ENCODE data around the gene PPP1R14D. TPM values are rescaled to one million over a fixed set of nuclear protein-coding genes. Genes with fewer than 3 reads are reported as not detected.

The PPP1R14D gene
- total RNA-seq, 1 experiment from 2014 or later = not detected

DNA sequence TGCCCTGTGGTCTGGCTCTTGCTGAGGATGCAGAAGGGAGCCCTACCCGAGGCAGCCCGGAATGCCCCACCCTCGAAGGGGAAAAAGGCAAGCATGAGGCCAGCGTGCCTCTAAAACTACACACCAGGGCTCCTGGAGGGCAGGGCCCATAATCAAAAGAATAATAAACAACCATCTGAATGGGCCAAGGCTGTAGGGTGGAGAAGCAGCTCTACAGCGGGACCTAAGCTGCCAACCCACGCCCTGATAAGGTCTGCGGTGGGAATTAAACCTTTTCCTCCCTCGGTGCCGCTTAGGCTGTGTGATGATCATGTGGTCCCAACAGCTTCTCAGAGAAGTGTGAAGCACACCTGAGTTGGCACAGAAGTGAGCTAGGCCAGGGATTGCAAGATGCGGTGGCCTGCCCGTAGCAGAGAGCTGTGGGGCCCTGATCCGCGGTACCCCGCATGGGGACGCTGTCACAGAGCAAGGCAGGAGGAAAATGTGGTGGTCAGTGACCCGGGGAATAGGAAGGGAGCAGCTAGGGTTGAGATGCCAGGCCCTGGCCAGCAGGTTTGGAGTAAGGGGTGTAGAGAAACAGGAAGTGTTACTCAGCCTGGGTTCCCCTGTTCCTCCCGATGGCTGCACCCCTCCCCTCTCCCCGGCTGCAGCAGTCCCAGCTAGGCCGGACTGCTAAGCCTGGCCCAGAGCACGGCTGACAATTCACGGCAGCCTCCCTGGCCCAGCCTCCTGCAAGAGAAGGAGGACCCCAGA is 59.8 kb downstream of the PPP1R14D start:
- ChIA-PET POLR2A (no interaction called here), CTCF (interaction anchor here (1.2 kb wide), 1 partner anchor 123 kb away, joined by 3 read pairs; no protein-coding TSS in a partner anchor), RAD21 (ENCODE audit: low non-redundant PET in 1 of 2, low total read pairs in 2 of 2, uncharacterized antibody in 2 of 2, unreplicated experiment in 2 of 2) (no interaction called here)
- Histone ChIP-seq H3K9me2 (ENCODE audit: insufficient read depth) (no peaks in the 10 kb centered on the region), H3K9me3 (ENCODE audit: control insufficient read depth in 1 of 2, insufficient read depth in 1 of 2, low read depth in 1 of 2, low read length in 2 of 2) (no peaks in the 10 kb centered on the region), H3K27me3 (ENCODE audit: insufficient read depth, low read length) (no peaks in the 10 kb centered on the region), H3K36me3 (ENCODE audit: control insufficient read depth in 1 of 2, insufficient read depth in 2 of 2, low read length in 2 of 2) (no peaks in the 10 kb centered on the region; a peak in 1 of 4 replicates), H3K4me2 (ENCODE audit: low read length) (peak overlapping the region; percentile 52), H3K4me1 (ENCODE audit: control insufficient read depth in 1 of 2, insufficient read depth in 2 of 2, low read length in 2 of 2) (peaks cover 20 to 62% of the 10 kb centered on the region in 2 experiments), H4K20me1 (ENCODE audit: insufficient read depth) (no peaks in the 10 kb centered on the region), H2AFZ (ENCODE audit: low read depth, low read length, poor library complexity, severe bottlenecking) (no peak overlapping the region), H3K9ac (ENCODE audit: low read length) (peak overlapping the region; percentile 35; the same call in 1 of the 2 replicates), H3K27ac (ENCODE audit: low read depth, low read length) (peak overlapping the region; percentile 49; the same call in 1 of the 2 replicates), H3K4me3 (replicated peaks in 1 of 2; ENCODE audit: low read depth in 1 of 2, low read length in 2 of 2) (no peak overlapping the region), H3K79me2 (ENCODE audit: insufficient read depth, low read length) (no peaks in the 10 kb centered on the region)
- no peak for TF ChIP-seq ZNF274 (IDR thresholded peaks at IDR 0.05; ENCODE audit: low read depth, low read length)
- TF ChIP-seq EZH2phosphoT487 (IDR thresholded peaks at IDR 0.05; ENCODE audit: borderline replicate concordance) = no peak
- no peak for TF ChIP-seq ZFX (IDR thresholded peaks at IDR 0.05)
- TF ChIP-seq FOSL1 (IDR thresholded peaks at IDR 0.05; ENCODE audit: low read depth) = no peak
- DNase-seq (ENCODE audit: low read depth, low spot score) (no peak), ATAC-seq (no peak)
- BruUV-seq (replicated peaks) = no TSS peak
- intact Hi-C loops (cut with micrococcal nuclease) = no loop called here

DNA sequence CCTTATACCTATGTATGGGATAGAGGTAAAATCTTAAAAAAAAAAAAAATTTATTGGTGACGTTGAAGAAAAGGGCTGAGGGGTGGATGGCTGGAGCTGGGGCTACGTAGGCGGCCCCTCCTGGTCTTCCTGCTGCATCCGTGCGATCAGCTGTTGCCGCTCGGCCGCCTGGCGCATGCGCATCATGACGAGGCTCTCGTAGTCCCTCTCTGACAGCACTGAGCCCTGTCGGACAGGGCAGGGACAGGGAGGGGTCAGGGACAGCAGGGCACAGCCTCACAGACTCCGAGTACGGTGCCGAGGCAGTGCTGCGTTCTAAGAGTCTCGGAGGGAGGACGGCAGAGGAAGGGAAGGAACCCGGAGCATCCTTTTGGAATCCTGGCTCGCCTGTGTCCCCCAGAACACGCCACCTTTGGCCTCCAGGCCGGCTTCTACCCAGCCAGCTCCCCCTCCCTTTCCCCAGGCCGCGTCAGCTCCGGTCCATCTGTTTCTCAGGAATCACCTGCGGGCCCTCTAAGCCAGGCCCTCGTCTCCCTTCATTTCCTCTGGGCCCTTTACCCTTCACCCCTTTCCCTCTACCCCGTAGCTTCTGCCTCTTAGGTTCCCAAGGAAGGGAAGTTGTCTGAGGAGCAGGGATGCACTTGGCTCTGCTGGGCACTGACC is 60.5 kb downstream of the PPP1R14D start:
- Histone ChIP-seq H3K9me2 (ENCODE audit: insufficient read depth) (no peaks in the 10 kb centered on the region), H3K36me3 (ENCODE audit: control insufficient read depth in 1 of 2, insufficient read depth in 2 of 2, low read length in 2 of 2) (no peaks in the 10 kb centered on the region; a peak in 1 of 4 replicates), H3K27me3 (ENCODE audit: insufficient read depth, low read length) (no peaks in the 10 kb centered on the region), H4K20me1 (ENCODE audit: insufficient read depth) (no peaks in the 10 kb centered on the region), H3K9me3 (ENCODE audit: control insufficient read depth in 1 of 2, insufficient read depth in 1 of 2, low read depth in 1 of 2, low read length in 2 of 2) (no peaks in the 10 kb centered on the region), H2AFZ (ENCODE audit: low read depth, low read length, poor library complexity, severe bottlenecking) (no peak overlapping the region), H3K4me3 (replicated peaks in 1 of 2; ENCODE audit: low read depth in 1 of 2, low read length in 2 of 2) (no peak overlapping the region), H3K27ac (ENCODE audit: low read depth, low read length) (no peak overlapping the region; the same call in 1 of the 2 replicates), H3K9ac (ENCODE audit: low read length) (no peak overlapping the region), H3K4me1 (ENCODE audit: control insufficient read depth in 1 of 2, insufficient read depth in 2 of 2, low read length in 2 of 2) (peaks cover 27 to 70% of the 10 kb centered on the region in 2 experiments), H3K79me2 (ENCODE audit: insufficient read depth, low read length) (no peaks in the 10 kb centered on the region), H3K4me2 (ENCODE audit: low read length) (no peak overlapping the region)
- ChIA-PET RAD21 (ENCODE audit: low non-redundant PET in 1 of 2, low total read pairs in 2 of 2, uncharacterized antibody in 2 of 2, unreplicated experiment in 2 of 2) (no interaction called here), CTCF (no interaction called here), POLR2A (no interaction called here)
- BruUV-seq (replicated peaks) = no TSS peak
- DNase-seq (ENCODE audit: low read depth, low spot score) = no peak
- intact Hi-C loops (cut with micrococcal nuclease) = no loop called here
- no peak for ATAC-seq
- TF ChIP-seq, protein P1, sequence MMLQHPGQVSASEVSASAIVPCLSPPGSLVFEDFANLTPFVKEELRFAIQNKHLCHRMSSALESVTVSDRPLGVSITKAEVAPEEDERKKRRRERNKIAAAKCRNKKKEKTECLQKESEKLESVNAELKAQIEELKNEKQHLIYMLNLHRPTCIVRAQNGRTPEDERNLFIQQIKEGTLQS (IDR thresholded peaks at IDR 0.05) = no peak
- TF ChIP-seq CBX3 (IDR thresholded peaks at IDR 0.05; ENCODE audit: low read depth) = no peak
- TF ChIP-seq ZFX (IDR thresholded peaks at IDR 0.05) = no peak
- TF ChIP-seq, protein P2, sequence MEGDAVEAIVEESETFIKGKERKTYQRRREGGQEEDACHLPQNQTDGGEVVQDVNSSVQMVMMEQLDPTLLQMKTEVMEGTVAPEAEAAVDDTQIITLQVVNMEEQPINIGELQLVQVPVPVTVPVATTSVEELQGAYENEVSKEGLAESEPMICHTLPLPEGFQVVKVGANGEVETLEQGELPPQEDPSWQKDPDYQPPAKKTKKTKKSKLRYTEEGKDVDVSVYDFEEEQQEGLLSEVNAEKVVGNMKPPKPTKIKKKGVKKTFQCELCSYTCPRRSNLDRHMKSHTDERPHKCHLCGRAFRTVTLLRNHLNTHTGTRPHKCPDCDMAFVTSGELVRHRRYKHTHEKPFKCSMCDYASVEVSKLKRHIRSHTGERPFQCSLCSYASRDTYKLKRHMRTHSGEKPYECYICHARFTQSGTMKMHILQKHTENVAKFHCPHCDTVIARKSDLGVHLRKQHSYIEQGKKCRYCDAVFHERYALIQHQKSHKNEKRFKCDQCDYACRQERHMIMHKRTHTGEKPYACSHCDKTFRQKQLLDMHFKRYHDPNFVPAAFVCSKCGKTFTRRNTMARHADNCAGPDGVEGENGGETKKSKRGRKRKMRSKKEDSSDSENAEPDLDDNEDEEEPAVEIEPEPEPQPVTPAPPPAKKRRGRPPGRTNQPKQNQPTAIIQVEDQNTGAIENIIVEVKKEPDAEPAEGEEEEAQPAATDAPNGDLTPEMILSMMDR (IDR thresholded peaks at IDR 0.05 in 2 of 3, conservative IDR thresholded peaks at IDR 0.05 in 1 of 3; ENCODE audit: borderline replicate concordance in 1 of 3, insufficient read depth in 1 of 3, low read depth in 2 of 3, low read length in 2 of 3) = no peak
- no peak for TF ChIP-seq SRF (IDR thresholded peaks at IDR 0.05; ENCODE audit: low read depth)
- no peak for TF ChIP-seq SP1 (IDR thresholded peaks at IDR 0.05; ENCODE audit: low read depth)
- TF ChIP-seq EZH2 (IDR thresholded peaks at IDR 0.05) = no peak
- TF ChIP-seq POLR2A (IDR thresholded peaks at IDR 0.05; ENCODE audit: borderline replicate concordance, extremely low read depth, insufficient read depth, insufficient read length) = no peak
- TF ChIP-seq, protein P3, sequence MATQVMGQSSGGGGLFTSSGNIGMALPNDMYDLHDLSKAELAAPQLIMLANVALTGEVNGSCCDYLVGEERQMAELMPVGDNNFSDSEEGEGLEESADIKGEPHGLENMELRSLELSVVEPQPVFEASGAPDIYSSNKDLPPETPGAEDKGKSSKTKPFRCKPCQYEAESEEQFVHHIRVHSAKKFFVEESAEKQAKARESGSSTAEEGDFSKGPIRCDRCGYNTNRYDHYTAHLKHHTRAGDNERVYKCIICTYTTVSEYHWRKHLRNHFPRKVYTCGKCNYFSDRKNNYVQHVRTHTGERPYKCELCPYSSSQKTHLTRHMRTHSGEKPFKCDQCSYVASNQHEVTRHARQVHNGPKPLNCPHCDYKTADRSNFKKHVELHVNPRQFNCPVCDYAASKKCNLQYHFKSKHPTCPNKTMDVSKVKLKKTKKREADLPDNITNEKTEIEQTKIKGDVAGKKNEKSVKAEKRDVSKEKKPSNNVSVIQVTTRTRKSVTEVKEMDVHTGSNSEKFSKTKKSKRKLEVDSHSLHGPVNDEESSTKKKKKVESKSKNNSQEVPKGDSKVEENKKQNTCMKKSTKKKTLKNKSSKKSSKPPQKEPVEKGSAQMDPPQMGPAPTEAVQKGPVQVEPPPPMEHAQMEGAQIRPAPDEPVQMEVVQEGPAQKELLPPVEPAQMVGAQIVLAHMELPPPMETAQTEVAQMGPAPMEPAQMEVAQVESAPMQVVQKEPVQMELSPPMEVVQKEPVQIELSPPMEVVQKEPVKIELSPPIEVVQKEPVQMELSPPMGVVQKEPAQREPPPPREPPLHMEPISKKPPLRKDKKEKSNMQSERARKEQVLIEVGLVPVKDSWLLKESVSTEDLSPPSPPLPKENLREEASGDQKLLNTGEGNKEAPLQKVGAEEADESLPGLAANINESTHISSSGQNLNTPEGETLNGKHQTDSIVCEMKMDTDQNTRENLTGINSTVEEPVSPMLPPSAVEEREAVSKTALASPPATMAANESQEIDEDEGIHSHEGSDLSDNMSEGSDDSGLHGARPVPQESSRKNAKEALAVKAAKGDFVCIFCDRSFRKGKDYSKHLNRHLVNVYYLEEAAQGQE (IDR thresholded peaks at IDR 0.05; ENCODE audit: low read depth) = no peak
- TF ChIP-seq RAD21 (IDR thresholded peaks at IDR 0.05; ENCODE audit: low read depth) = no peak
- TF ChIP-seq ZNF274 (IDR thresholded peaks at IDR 0.05; ENCODE audit: low read depth, low read length) = no peak
- TF ChIP-seq EZH2phosphoT487 (IDR thresholded peaks at IDR 0.05; ENCODE audit: borderline replicate concordance) = no peak
- no peak for TF ChIP-seq EGR1 (IDR thresholded peaks at IDR 0.05; ENCODE audit: low read depth)

Measured in HCT116 (cell line).